ENCODE results near the gene GPC5. TPM values are rescaled to one million over a fixed set of nuclear protein-coding genes. Genes with fewer than 3 reads are reported as not detected.

Gene GPC5
- total RNA-seq, 2 experiments from 2014 or later, result 2.4 TPM; not detected in 1

DNA sequence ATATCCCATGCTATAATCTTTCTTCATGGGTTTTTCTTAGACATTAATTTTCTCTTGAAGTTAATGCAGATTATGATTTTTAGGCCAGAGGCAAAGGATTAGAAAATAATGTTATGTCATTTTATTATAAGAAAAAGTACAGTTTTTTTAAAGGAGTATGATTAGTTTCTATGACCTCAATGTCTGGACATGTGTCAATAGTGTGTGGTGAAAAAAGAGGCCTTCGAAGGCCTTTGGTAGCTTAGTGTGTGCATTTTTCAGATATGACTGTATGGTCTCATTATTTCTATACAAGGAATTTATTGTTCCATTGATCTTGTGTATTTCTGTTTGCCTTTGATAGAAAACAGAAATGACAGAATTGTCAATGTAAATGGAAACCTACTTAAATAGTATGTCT, 195.6 kb downstream of the GPC5 start:
- Histone ChIP-seq H2AFZ (ENCODE audit: low read length) (no peak overlapping the region), H3K9me3 (ENCODE audit: low read length) (no peaks in the 10 kb centered on the region), H3K79me2 (ENCODE audit: insufficient read depth, low read depth, low read length) (no peaks in the 10 kb centered on the region), H3K4me1 (ENCODE audit: insufficient read depth, low read length, poor library complexity, severe bottlenecking) (no peaks in the 10 kb centered on the region), H3K27ac (ENCODE audit: low read depth, low read length, poor library complexity, severe bottlenecking) (no peak overlapping the region), H3K4me3 (ENCODE audit: low read depth, low read length, poor library complexity, severe bottlenecking) (no peak overlapping the region), H3K4me2 (ENCODE audit: low read length) (no peak overlapping the region), H4K20me1 (ENCODE audit: insufficient read depth, low read length) (0 out of 2 replicates have a peak, but pooled peaks cover 4% of the 10 kb centered on the region), H3K9me2 (ENCODE audit: insufficient read depth, low read length) (no peaks in the 10 kb centered on the region), H3K36me3 (ENCODE audit: insufficient read depth, low read length) (no peaks in the 10 kb centered on the region)
- ChIA-PET POLR2A (interaction anchor here (0.6 to 1.2 kb wide), 8 partner anchors 18 to 387 kb away, joined by 3 to 5 read pairs (median 3); no protein-coding TSS in a partner anchor), CTCF (ENCODE audit: unreplicated experiment) (no interaction called here)
- no TSS peak for BruUV-seq (replicated peaks)
- DNase-seq (ENCODE audit: low spot score), result no peak
- intact Hi-C loops (cut with micrococcal nuclease; ENCODE audit: unreplicated experiment), result no loop called here
- TF ChIP-seq, protein P1, sequence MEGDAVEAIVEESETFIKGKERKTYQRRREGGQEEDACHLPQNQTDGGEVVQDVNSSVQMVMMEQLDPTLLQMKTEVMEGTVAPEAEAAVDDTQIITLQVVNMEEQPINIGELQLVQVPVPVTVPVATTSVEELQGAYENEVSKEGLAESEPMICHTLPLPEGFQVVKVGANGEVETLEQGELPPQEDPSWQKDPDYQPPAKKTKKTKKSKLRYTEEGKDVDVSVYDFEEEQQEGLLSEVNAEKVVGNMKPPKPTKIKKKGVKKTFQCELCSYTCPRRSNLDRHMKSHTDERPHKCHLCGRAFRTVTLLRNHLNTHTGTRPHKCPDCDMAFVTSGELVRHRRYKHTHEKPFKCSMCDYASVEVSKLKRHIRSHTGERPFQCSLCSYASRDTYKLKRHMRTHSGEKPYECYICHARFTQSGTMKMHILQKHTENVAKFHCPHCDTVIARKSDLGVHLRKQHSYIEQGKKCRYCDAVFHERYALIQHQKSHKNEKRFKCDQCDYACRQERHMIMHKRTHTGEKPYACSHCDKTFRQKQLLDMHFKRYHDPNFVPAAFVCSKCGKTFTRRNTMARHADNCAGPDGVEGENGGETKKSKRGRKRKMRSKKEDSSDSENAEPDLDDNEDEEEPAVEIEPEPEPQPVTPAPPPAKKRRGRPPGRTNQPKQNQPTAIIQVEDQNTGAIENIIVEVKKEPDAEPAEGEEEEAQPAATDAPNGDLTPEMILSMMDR (conservative IDR thresholded peaks at IDR 0.05; ENCODE audit: low read length), result no peak
- TF ChIP-seq EZH2phosphoT487 (IDR thresholded peaks at IDR 0.05; ENCODE audit: borderline replicate concordance, low read depth, low read length), result no peak

- ChIA-PET POLR2A (interaction anchor here (1.0 to 1.1 kb wide), 2 partner anchors 12 to 43 kb away, joined by 4 to 6 read pairs; no protein-coding TSS in a partner anchor), CTCF (ENCODE audit: unreplicated experiment) (no interaction called here)
Observed at GRCh38 chr13:91595677-91596076, 197.3 kb downstream of the GPC5 start.

GRCh38 chr13:91596842-91597241, 198.4 kb downstream of the GPC5 start:
- Histone ChIP-seq H3K79me2 (ENCODE audit: insufficient read depth, low read depth, low read length) (no peaks in the 10 kb centered on the region), H2AFZ (ENCODE audit: low read length) (no peak overlapping the region), H3K9me2 (ENCODE audit: insufficient read depth, low read length) (no peaks in the 10 kb centered on the region), H3K4me3 (ENCODE audit: low read depth, low read length, poor library complexity, severe bottlenecking) (no peak overlapping the region), H3K9me3 (ENCODE audit: low read length) (no peaks in the 10 kb centered on the region), H3K36me3 (ENCODE audit: insufficient read depth, low read length) (no peaks in the 10 kb centered on the region), H3K4me1 (ENCODE audit: insufficient read depth, low read length, poor library complexity, severe bottlenecking) (no peaks in the 10 kb centered on the region), H3K27ac (ENCODE audit: low read depth, low read length, poor library complexity, severe bottlenecking) (no peak overlapping the region), H3K4me2 (ENCODE audit: low read length) (no peak overlapping the region), H4K20me1 (ENCODE audit: insufficient read depth, low read length) (0 out of 2 replicates have a peak, but pooled peaks cover 4% of the 10 kb centered on the region)
- POLR2A ChIA-PET, result interaction anchor here (0.8 to 2.4 kb wide), 4 partner anchors 19 to 41 kb away, joined by 3 to 6 read pairs (median 4); no protein-coding TSS in a partner anchor
- BruUV-seq (replicated peaks), result no TSS peak
- intact Hi-C loops (cut with micrococcal nuclease; ENCODE audit: unreplicated experiment), result no loop called here
- TF ChIP-seq EZH2phosphoT487 (IDR thresholded peaks at IDR 0.05; ENCODE audit: borderline replicate concordance, low read depth, low read length), result no peak
- TF ChIP-seq, protein P1 (conservative IDR thresholded peaks at IDR 0.05; ENCODE audit: low read length), result no peak
- CTCF ChIA-PET (ENCODE audit: unreplicated experiment), result no interaction called here
- no peak for DNase-seq (ENCODE audit: low spot score)

More at GRCh38 chr13:91595677-91596076, 197.3 kb downstream of the GPC5 start:
- no peak overlapping the region for H3K27ac ChIP-seq (ENCODE audit: low read depth, low read length, poor library complexity, severe bottlenecking)
- H2AFZ ChIP-seq (ENCODE audit: low read length), result no peak overlapping the region
- intact Hi-C loops (cut with micrococcal nuclease; ENCODE audit: unreplicated experiment), result no loop called here
- no peak overlapping the region for H3K4me2 ChIP-seq (ENCODE audit: low read length)
- no TSS peak for BruUV-seq (replicated peaks)
- 0 out of 2 replicates have a peak, but pooled peaks cover 4% of the 10 kb centered on the region for H4K20me1 ChIP-seq (ENCODE audit: insufficient read depth, low read length)
- DNase-seq (ENCODE audit: low spot score), result no peak
- H3K4me1 ChIP-seq (ENCODE audit: insufficient read depth, low read length, poor library complexity, severe bottlenecking), result no peaks in the 10 kb centered on the region
- no peaks in the 10 kb centered on the region for H3K9me3 ChIP-seq (ENCODE audit: low read length)
- H3K4me3 ChIP-seq (ENCODE audit: low read depth, low read length, poor library complexity, severe bottlenecking), result no peak overlapping the region
- no peaks in the 10 kb centered on the region for H3K36me3 ChIP-seq (ENCODE audit: insufficient read depth, low read length)
- no peaks in the 10 kb centered on the region for H3K79me2 ChIP-seq (ENCODE audit: insufficient read depth, low read depth, low read length)
- no peak for TF ChIP-seq EZH2phosphoT487 (IDR thresholded peaks at IDR 0.05; ENCODE audit: borderline replicate concordance, low read depth, low read length)
- TF ChIP-seq, protein P1 (conservative IDR thresholded peaks at IDR 0.05; ENCODE audit: low read length), result no peak
- H3K9me2 ChIP-seq (ENCODE audit: insufficient read depth, low read length), result no peaks in the 10 kb centered on the region

All from OCI-LY7 (cell line).